IPS-18c (cell line): Measurements from ENCODE around the gene MAP3K5.

ENCODE experiments used
- H3K4me3 ChIP-seq: 2 replicates; pipeline ENCODE4 v1.7.0; 2013; ENCODE audit warnings: low read depth, mild to moderate bottlenecking, low read length, moderate library complexity; ENCODE audit not compliant: insufficient read depth
- H3K9me3 ChIP-seq: one replicate; pipeline ENCODE4 v1.6.1; 2013; ENCODE audit warnings: mild to moderate bottlenecking, low read length, moderate library complexity; ENCODE audit not compliant: control insufficient read depth, insufficient read depth

MAP3K5 gene

GRCh38 chr6:136624347-136624746 lies 167.9 kb downstream of the MAP3K5 start:
- Histone ChIP-seq H3K9me3 (no peaks in the 10 kb centered on the region), H3K4me3 (no peak overlapping the region)

GRCh38 chr6:136618086-136618485 lies 174.2 kb downstream of the MAP3K5 start:
- Histone ChIP-seq H3K9me3 (no peaks in the 10 kb centered on the region), H3K4me3 (no peak overlapping the region)

GRCh38 chr6:136616527-136616926 lies 175.8 kb downstream of the MAP3K5 start:
- Histone ChIP-seq H3K9me3 (no peaks in the 10 kb centered on the region), H3K4me3 (no peak overlapping the region)

GRCh38 chr6:136614994-136615393 lies 177.3 kb downstream of the MAP3K5 start:
- no peak overlapping the region for H3K4me3 ChIP-seq
- no peaks in the 10 kb centered on the region for H3K9me3 ChIP-seq

GRCh38 chr6:136614350-136614749 lies 177.9 kb downstream of the MAP3K5 start:
- Histone ChIP-seq H3K4me3 (no peak overlapping the region), H3K9me3 (no peaks in the 10 kb centered on the region)

- no peaks in the 10 kb centered on the region for H3K9me3 ChIP-seq
- H3K4me3 ChIP-seq, result no peak overlapping the region
These were observed 178.8 kb downstream of the MAP3K5 start for GRCh38 chr6:136613477-136613876.

- H3K4me3 ChIP-seq, result no peak overlapping the region
- no peaks in the 10 kb centered on the region for H3K9me3 ChIP-seq
These were observed 179.4 kb downstream of the MAP3K5 start for GRCh38 chr6:136612666-136613389.

- H3K4me3 ChIP-seq, result no peak overlapping the region
- H3K9me3 ChIP-seq, result no peaks in the 10 kb centered on the region
These were observed 180.5 kb downstream of the MAP3K5 start for GRCh38 chr6:136611746-136612145.

- Histone ChIP-seq H3K9me3 (no peaks in the 10 kb centered on the region), H3K4me3 (no peak overlapping the region)
These were observed 181.1 kb downstream of the MAP3K5 start for GRCh38 chr6:136611133-136611532.

- no peaks in the 10 kb centered on the region for H3K9me3 ChIP-seq
- H3K4me3 ChIP-seq, result no peak overlapping the region
These were observed 182.2 kb downstream of the MAP3K5 start for GRCh38 chr6:136609873-136610706.

GRCh38 chr6:136608991-136609390 lies 183.3 kb downstream of the MAP3K5 start:
- Histone ChIP-seq H3K9me3 (no peaks in the 10 kb centered on the region), H3K4me3 (no peak overlapping the region)

GRCh38 chr6:136607932-136608772 lies 184.1 kb downstream of the MAP3K5 start:
- no peak overlapping the region for H3K4me3 ChIP-seq
- H3K9me3 ChIP-seq, result no peaks in the 10 kb centered on the region

- Histone ChIP-seq H3K4me3 (no peak overlapping the region), H3K9me3 (no peaks in the 10 kb centered on the region)
These were observed 184.9 kb downstream of the MAP3K5 start for GRCh38 chr6:136607204-136607931.

GRCh38 chr6:136604928-136605510 lies 187.3 kb downstream of the MAP3K5 start:
- Histone ChIP-seq H3K9me3 (no peaks in the 10 kb centered on the region), H3K4me3 (no peak overlapping the region)

GRCh38 chr6:136604328-136604825 lies 187.9 kb downstream of the MAP3K5 start:
- Histone ChIP-seq H3K9me3 (no peaks in the 10 kb centered on the region), H3K4me3 (no peak overlapping the region)

GRCh38 chr6:136600818-136601217 lies 191.5 kb downstream of the MAP3K5 start:
- no peaks in the 10 kb centered on the region for H3K9me3 ChIP-seq
- no peak overlapping the region for H3K4me3 ChIP-seq
